ENCODE results near the gene LYRM1. TPM values are rescaled to one million over a fixed set of nuclear protein-coding genes. Genes with fewer than 3 reads are reported as not detected.
"Not testable (repeated sequence)": the region's sequence is repeated elsewhere in the genome, so short reads cannot be mapped to it uniquely, and the experiment has no call there.

LYRM1 gene
- total RNA-seq, 1 donor from 2014 or later, result 23.2 TPM

GRCh38 chr16:20969386-20969785 lies 68.8 kb downstream of the LYRM1 start:
- Mint-ChIP-seq H3K4me3 (ENCODE audit: unreplicated experiment) (no peak overlapping the region), H3K27ac (ENCODE audit: unreplicated experiment) (no peak overlapping the region), H3K9me3 (ENCODE audit: unreplicated experiment) (no peaks in the 10 kb centered on the region), H3K4me1 (ENCODE audit: low read depth, unreplicated experiment) (no peaks in the 10 kb centered on the region), H3K27me3 (ENCODE audit: unreplicated experiment) (peaks cover 2% of the 10 kb centered on the region), H3K36me3 (ENCODE audit: unreplicated experiment) (peaks cover 6% of the 10 kb centered on the region)
- DNase-seq, result no peak
- TF ChIP-seq CTCF (IDR thresholded peaks at IDR 0.05; ENCODE audit: partially characterized antibody, unreplicated experiment), result no peak

GRCh38 chr16:20971401-20971800 lies 70.8 kb downstream of the LYRM1 start:
- H3K27ac Mint-ChIP-seq (ENCODE audit: unreplicated experiment), result no peak overlapping the region
- no peak for TF ChIP-seq CTCF (IDR thresholded peaks at IDR 0.05; ENCODE audit: partially characterized antibody, unreplicated experiment)

GRCh38 chr16:20973201-20973600 lies 72.6 kb downstream of the LYRM1 start:
- H3K4me3 Mint-ChIP-seq (ENCODE audit: unreplicated experiment); H3K36me3 Mint-ChIP-seq (ENCODE audit: unreplicated experiment); DNase-seq; H3K27ac Mint-ChIP-seq (ENCODE audit: unreplicated experiment); H3K27me3 Mint-ChIP-seq (ENCODE audit: unreplicated experiment); H3K9me3 Mint-ChIP-seq (ENCODE audit: unreplicated experiment); H3K4me1 Mint-ChIP-seq (ENCODE audit: low read depth, unreplicated experiment): not testable (repeated sequence)

More at GRCh38 chr16:20971401-20971800, 70.8 kb downstream of the LYRM1 start:
- DNase-seq, result no peak
- Mint-ChIP-seq H3K27me3 (ENCODE audit: unreplicated experiment) (peaks cover 2% of the 10 kb centered on the region), H3K36me3 (ENCODE audit: unreplicated experiment) (no peaks in the 10 kb centered on the region), H3K4me3 (ENCODE audit: unreplicated experiment) (no peak overlapping the region), H3K9me3 (ENCODE audit: unreplicated experiment) (no peaks in the 10 kb centered on the region), H3K4me1 (ENCODE audit: low read depth, unreplicated experiment) (no peaks in the 10 kb centered on the region)

Other genes with a start within 250 kb of the LYRM1 start
- not detected for gene ACSM1, start 203.1 kb upstream of the LYRM1 start, total RNA-seq (ENCODE audit: unreplicated experiment)
- 30.1 TPM for gene THUMPD1, start 159.0 kb upstream of the LYRM1 start, total RNA-seq (ENCODE audit: unreplicated experiment)
- 0.91 TPM for gene ACSM3, start 136.8 kb upstream of the LYRM1 start, total RNA-seq (ENCODE audit: unreplicated experiment)
- gene ERI2, start 94.3 kb upstream of the LYRM1 start, total RNA-seq (ENCODE audit: unreplicated experiment), result 14.2 TPM
- gene REXO5, start 94.2 kb upstream of the LYRM1 start, total RNA-seq (ENCODE audit: unreplicated experiment), result 5.9 TPM
- 15.3 TPM for gene DCUN1D3, start 413 bp upstream of the LYRM1 start, total RNA-seq (ENCODE audit: unreplicated experiment)

Data from glutamatergic neuron (in vitro differentiated cells).